AG09319 (cell line): ENCODE measurements around the gene ZNF800.

ENCODE experiments used
- DNase-seq: peaks from one replicate; pipeline ENCODE4 v3.0.0-alpha.2; 2010; ENCODE audit warnings: low read depth; ENCODE audit errors: extremely low read depth
- TF ChIP-seq, protein P1 (sequence below): IDR thresholded peaks from 2 replicates; pipeline ENCODE4 v1.5.1; 2011; ENCODE audit warnings: low read depth, mild to moderate bottlenecking, inconsistent platforms, low read length, moderate library complexity

Gene ZNF800

DNA sequence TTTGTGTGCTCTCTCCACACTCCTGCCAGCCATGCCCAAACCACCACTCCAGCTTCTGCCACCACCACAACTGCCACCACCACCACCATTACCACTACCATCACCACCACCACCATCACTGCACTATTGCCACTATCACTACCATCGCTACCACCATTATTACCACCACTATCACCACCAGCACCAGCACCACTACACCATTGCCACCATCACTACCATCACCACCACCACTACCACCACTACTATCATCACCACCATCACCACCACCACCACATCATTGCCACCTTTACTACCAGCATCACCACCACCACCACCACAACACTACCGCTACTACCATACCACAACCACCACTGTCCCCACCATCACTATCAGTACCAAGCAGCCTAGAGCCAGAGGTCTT lies 26.0 kb upstream of the ZNF800 start:
- DNase-seq, result no peak
- TF ChIP-seq, protein P1, sequence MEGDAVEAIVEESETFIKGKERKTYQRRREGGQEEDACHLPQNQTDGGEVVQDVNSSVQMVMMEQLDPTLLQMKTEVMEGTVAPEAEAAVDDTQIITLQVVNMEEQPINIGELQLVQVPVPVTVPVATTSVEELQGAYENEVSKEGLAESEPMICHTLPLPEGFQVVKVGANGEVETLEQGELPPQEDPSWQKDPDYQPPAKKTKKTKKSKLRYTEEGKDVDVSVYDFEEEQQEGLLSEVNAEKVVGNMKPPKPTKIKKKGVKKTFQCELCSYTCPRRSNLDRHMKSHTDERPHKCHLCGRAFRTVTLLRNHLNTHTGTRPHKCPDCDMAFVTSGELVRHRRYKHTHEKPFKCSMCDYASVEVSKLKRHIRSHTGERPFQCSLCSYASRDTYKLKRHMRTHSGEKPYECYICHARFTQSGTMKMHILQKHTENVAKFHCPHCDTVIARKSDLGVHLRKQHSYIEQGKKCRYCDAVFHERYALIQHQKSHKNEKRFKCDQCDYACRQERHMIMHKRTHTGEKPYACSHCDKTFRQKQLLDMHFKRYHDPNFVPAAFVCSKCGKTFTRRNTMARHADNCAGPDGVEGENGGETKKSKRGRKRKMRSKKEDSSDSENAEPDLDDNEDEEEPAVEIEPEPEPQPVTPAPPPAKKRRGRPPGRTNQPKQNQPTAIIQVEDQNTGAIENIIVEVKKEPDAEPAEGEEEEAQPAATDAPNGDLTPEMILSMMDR, result no peak

DNA sequence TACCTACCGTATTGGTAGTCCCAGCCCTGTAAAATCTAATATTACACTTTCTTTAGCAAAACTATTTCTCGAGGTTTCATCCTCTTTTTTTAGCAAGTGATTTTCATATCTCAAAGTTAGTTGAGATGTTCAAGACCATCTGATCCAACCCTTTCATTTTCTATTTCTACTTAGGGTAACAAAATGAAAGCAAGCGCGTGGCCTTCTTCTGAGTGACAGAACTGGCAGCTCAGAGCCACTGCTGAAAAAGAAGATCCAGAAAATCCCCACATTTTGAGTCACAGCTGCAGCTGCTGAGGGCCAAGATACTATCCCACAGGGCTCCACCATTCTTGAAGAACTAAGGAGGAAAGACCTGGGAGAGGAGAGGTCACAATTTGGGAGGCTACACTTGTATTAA lies 24.8 kb upstream of the ZNF800 start:
- DNase-seq, result no peak
- TF ChIP-seq, protein P1, result no peak

DNA sequence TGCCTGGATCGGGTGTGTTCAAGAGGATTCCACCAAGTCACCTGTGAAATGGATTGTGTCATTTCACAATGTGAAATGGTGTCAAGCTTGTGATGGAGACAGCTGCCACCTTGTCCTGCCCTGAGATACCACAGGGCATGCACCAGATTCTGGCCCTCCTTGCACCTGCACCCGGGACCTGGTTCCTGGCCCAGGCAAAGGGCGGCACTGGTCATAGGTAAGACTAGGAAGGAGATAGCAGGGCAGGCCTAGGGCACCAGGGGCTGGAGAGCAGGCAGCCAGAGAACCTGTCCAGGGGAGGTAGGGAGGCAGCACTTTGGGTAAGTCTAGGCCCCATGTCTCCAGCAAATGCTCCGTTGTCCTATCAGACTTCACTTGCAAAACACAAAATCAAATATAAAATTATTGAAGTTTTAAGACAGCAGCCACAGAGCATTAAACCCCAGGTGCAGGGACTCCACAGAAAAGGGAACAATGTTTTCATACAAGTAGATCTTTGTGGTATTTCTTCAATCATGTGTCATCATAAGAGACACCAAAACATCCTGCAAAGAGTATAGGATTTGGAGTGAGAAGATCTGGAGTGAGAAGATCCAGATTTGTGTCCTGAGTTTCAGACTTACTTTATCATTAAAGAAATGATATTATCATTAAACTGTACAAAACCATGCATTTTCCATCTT lies 22.7 kb upstream of the ZNF800 start:
- no peak for DNase-seq
- TF ChIP-seq, protein P1, result no peak

DNA sequence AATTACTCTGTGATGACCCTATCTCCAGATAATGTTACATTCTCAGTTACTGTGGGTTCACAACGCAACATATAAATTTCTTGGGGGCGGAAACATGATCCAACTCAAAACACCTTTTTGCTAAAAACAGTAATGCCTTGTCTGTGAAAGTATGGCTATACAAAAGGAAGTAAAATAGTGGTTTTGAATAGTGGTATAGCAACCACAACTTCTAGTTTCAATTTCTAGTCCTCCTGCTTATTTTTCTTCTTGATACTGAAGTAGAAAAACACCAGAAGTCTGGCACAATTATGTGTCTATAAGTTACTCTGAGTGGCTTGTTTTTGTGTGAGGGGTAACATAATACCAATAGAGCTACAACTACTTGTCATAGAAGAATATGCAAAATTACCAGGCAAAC lies 21.5 kb upstream of the ZNF800 start:
- no peak for DNase-seq

DNA sequence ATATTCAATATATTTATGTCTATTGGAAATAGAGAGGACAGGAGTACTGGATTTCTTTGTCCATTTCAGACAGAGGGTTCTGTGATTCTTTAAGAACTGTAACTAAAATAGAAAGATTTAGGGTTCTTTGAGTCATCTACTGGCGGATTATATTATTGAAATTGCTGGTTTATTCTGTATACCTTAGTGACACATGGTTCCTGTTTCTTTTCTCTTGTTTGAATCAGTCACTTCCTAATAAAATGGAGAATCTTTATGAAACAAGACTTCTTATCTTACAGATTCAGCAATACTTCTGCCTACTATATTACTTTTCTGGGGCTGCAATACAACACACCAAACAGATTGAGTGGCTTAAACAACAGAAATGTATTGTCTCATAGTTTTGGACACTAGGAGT lies 20.8 kb upstream of the ZNF800 start:
- TF ChIP-seq, protein P1, result no peak
- no peak for DNase-seq

More for the DNA sequence above, 21.5 kb upstream of the ZNF800 start:
- TF ChIP-seq, protein P1, result no peak

DNA sequence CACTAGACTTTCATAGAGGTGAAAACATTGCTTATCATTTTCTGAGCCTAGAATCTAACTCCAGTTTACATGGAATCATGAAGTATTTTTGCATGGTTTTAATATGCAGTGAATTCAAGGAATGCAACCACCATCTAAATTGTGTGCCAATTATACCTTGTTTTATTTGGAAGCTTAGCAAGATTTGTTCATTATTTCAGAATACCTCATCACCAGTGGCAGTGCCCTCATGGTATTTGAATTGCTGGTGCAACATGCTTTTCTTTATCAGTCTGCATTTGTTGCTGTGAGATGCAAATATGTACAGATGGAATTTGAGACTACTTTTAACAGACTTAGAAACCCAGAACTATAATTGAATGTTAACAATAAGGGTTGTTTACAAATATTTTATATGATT lies 18.7 kb upstream of the ZNF800 start:
- no peak for DNase-seq
- TF ChIP-seq, protein P1, result no peak

DNA sequence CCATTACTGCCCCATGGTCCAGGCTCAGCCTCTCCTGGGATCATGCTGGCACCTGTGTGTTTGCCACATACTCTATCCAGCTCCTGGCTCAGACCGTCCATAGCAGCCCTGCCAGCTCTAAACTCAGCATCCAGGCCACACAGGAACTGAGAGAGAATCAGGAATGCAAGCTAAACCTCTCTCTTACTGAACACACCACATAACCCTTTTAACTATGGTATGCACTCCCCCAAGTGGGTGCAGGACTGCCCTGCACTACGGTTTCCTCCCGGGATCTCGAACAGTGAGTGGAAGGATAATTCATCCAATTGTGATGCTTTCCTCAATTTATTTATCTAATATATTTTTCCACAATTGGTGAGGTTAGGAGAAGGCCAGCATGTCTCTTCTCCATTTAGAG lies 17.1 kb upstream of the ZNF800 start:
- no peak for DNase-seq
- TF ChIP-seq, protein P1, result no peak; the same call in 1 of the 2 replicates
